RCC 7860 (cell line): Measurements from ENCODE around the gene PDK2.

Experiments
- DNase-seq: peaks from one replicate; pipeline ENCODE4 v3.0.0-alpha.2; 2015; ENCODE audit warnings: low spot score
- FAIRE-seq: peaks from 2 replicates; lab custom pipeline; 2012; peaks lifted over from hg19 to GRCh38; lab: Jason Lieb, UNC

The PDK2 gene

DNA sequence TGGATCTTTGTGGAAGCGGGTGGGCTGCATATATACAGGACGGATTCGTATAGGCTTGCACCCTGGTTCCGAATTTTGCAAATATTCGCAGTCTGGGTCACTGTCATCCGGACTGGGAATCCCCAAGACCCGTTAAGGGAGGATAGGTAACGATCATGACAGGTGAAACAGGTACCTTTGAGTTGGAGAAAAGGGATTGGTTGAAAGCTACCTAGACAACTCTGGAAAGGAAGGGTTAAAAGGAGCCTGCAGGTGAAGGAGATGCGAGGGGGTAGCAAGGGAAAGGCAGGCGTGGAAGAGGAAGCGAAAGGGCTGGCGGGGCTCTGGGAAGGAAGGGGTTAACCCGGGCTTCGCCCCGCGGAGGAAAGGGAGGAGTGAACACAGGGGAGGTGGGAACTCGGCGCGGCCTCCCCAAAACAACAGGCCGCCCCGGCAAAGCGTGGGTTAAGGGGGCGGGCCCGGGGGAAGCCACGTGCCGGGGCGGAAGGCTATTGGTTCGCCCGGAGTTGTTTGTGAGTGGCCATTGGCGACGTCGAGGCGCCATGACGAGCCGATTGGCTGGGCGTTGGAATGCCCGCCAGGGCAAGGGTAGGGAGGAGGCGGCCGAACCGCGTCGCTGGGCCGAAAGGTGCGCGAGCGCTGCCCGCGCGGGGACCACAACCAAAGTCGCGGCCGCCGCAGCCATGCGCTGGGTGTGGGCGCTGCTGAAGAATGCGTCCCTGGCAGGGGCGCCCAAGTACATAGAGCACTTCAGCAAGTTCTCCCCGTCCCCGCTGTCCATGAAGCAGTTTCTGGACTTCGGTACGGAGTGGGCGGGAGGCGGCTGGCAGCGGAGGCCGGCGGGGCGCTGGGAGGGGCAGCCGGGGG, at the start of gene PDK2:
TSS of gene PDK2 (plus strand) at position 599 of the 867 bp plus-strand sequence. CDS start at position 684, 85 bp downstream.
- peak; percentile 34 for FAIRE-seq
- peak; percentile 81 for DNase-seq

- FAIRE-seq (no peak), DNase-seq (no peak)
Observed at GRCh38 chr17:50046179-50046578, 49.0 kb upstream of the PDK2 start.

DNA sequence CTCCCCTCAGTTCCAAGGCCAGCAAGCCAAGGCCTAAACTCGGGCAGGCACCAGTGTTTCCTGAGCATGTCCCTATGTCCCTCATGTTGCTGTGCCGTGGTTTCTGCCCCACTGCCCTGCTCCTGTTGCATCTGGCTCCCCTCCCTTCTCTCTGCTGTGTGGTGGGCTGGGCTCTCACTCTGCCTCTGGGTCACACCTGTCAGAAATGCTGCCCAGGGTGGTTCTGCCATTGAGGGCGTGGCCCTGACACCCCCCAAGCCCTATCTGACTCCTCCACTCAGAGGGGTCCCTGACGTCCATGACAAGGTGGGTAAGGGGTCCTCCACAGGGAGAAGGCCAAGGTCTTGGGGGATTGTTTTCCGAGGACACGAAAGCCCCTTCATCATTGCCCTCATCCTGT, 48.5 kb upstream of the PDK2 start:
- DNase-seq (no peak), FAIRE-seq (no peak)

GRCh38 chr17:50047083-50047482, 48.1 kb upstream of the PDK2 start:
- DNase-seq = peak; percentile 38
- no peak for FAIRE-seq

DNA sequence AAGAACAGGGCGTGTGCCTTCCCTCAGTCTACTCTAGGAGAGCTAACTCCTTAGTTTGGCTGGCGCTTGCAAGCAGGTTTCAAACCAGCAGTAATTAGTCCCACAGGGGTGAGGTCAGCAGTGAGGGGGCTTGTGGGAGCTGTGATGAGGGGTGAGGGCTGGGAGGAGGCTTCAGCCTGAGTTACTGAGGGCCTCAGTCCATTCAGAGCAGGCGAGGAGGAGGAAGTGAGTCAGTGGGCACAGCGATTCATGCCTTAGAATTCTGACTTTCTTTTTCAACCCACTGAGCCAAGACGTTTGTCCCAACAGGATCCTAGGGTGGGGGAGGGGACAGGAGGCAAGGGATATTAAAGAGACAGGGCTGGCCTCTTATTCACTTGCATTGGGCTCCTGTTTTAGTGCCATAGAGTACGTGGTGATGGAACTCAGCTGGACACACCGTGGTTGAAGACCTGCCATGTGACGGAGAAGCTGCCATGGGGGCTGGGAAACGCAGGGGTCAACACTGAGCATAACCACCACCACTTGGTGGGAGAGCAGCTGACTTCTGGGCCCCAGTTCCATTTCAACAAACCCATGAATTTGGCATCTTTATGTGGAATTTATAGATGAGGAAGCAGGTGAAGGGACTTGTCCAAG, 47.5 kb upstream of the PDK2 start:
- DNase-seq (peak; percentile 99), FAIRE-seq (peak; percentile 97)

GRCh38 chr17:50048146-50048720, 46.9 kb upstream of the PDK2 start:
- FAIRE-seq = peak; percentile 12
- peak; percentile 57 for DNase-seq

DNA sequence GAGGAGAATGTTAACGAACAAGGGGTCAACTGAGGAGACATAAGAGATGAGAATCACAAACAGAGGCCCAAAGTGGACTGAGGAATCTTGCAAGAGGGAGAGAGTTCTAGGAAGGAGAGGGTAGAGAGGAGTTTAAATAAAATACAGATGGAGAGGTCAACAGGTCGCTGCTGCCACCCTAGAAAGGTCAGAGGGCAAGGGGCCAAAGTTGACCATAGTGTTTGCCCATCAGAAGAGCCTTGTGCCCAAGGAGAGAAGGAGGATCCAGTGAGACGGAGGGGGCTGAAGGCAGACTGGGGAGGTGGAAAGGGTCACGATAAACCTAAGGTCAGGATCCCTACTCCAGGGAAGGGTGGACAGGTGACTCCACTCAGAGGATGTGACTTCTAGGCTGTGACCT, 46.2 kb upstream of the PDK2 start:
- FAIRE-seq = no peak

GRCh38 chr17:50049636-50050035, 45.5 kb upstream of the PDK2 start:
- FAIRE-seq (no peak), DNase-seq (peak; percentile 55)

More for the DNA sequence above, 46.2 kb upstream of the PDK2 start:
- no peak for DNase-seq

DNA sequence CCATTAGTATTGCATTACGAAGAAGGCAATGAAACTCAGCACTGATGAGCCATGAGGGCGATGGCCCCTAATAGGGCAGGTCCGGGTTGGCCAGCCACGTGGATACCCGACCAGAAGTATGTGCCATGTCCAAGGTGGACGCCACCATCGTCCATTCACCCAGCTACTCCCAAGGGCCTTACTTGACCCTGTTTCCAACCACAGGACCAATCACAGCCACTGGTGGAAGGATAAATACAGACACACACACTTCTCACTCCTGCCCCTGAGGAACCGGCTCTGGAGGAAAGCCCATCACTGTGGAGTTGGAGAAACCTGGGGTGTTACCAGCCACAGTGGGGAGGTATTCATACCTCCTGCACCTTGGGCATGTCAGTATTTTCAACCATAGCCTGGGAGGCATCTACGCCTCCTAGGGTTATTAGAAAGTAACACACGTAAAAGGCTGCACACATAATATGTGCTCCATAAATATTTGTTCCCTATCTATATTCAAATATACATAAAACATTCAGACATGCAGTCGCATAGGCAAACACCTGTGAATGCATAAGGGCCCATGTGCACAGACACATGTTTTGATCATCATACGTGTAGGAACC, 44.6 kb upstream of the PDK2 start:
- DNase-seq = no peak
- FAIRE-seq = no peak

DNA sequence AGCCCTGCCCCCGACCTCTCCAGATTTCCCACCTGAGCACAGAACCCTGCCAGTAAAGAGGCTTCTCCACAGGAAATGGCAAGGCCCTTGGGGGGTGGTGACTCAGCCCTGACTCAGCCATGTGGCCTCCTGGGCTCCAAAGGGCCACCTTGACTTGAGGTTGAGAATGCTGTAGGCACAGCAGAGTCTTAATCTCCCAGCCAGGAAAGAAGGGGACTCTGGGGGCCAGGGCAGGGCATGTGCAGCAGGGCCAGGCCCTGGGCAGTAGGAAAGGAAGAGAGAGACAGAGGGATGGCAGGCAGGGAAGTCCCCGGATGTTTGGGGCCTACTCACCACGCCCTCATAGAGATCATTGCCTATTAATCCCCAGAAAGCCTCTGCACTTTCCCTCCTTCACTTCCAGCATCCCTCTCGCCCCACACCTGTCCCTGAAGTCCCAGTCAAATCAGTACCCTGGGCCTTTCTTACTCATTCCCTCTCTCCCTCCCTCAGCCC, 44.0 kb upstream of the PDK2 start:
- DNase-seq = peak; percentile 98
- peak; percentile 96 for FAIRE-seq

DNA sequence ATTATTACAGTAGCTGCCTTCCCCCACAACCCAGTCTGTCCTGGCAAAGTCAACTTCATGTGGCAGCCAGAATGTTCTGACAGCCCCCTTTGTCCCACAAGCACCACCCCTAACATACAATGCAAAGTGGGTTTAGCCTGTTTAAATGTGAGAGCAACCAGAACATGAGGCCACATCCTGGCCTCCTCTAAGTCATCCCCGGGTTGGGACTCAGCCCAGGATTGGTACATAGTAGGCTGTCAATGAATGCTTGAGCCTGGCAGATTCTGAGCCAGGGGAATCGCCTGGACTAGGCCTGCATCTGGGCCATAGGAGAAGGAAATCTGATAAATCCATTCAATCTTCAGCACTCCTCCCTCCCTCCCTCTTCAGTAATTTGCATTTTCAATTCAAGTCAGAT, 43.5 kb upstream of the PDK2 start:
- FAIRE-seq = no peak
- DNase-seq = peak; percentile 48

GRCh38 chr17:50052241-50052796, 42.8 kb upstream of the PDK2 start:
- DNase-seq (no peak), FAIRE-seq (no peak)

DNA sequence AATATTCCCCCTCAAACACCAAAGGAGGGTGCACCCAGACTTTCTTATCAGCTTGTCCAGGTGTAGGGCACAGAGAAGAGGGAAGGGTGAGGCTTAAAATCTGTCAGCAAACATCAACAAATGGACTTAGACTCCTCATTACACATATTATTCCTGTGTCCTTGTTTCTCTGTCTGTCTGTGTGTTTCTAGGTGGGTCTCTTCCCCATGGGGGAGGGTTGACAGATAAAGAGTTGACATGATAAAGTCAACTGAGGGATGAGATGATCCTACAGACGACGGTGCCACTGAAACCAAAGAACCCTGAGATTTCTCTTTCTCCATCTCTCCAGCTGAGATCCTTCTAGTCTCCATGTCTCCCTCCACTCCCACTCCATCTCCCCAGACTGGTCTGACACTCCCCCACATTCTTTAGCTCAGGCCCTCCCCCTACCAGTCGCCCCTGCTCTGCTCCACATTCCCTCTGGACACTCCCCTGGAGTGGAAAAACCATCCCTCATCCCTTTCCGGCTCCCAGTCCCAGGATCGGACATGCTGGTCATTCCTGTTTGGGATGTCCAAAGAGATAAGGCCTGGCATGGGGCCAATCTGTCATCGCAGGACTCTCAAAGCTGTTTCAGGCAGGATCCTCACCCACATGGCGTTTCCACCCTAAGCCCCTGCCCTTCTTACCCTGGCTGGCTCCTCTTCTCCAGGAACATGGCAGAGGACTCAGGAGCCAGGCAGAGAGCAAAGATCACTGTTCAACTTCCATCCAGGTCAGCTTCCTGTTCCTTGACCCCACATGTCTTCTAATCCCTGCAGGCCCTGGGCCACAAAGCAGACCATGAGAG, 42.1 kb upstream of the PDK2 start:
- FAIRE-seq = no peak

GRCh38 chr17:50053654-50053960, 41.5 kb upstream of the PDK2 start:
- DNase-seq (no peak), FAIRE-seq (no peak)

More for the DNA sequence above, 42.1 kb upstream of the PDK2 start:
- DNase-seq = peak; percentile 47

GRCh38 chr17:50055055-50055425, 40.1 kb upstream of the PDK2 start:
- FAIRE-seq (peak; percentile 55), DNase-seq (peak; percentile 73)

GRCh38 chr17:50055426-50056216, 39.5 kb upstream of the PDK2 start, which contains the start of gene ITGA3:
Gene ITGA3, plus strand, starts transcription at chr17:50056110. Its CDS starts 330 bp downstream, at chr17:50056440.
- peak; percentile 76 for FAIRE-seq

GRCh38 chr17:50056217-50056960, 38.8 kb upstream of the PDK2 start:
- peak; percentile 44 for DNase-seq
- FAIRE-seq = no peak

More at GRCh38 chr17:50055426-50056216, 39.5 kb upstream of the PDK2 start, which contains the start of gene ITGA3:
- peak; percentile 90 for DNase-seq

- DNase-seq (no peak), FAIRE-seq (no peak)
Observed at GRCh38 chr17:50056961-50057330, 38.2 kb upstream of the PDK2 start.
